ENCODE data around the gene TULP4.
"Not testable (repeated sequence)": the region's sequence is repeated elsewhere in the genome, so short reads cannot be mapped to it uniquely, and the experiment has no call there.

Gene TULP4

GRCh38 chr6:158556113-158556512, 243.8 kb downstream of the TULP4 start:
- Histone ChIP-seq H3K4me3 (no peak overlapping the region), H3K27ac (no peak overlapping the region)
- TF ChIP-seq CTCF (IDR thresholded peaks at IDR 0.05): no peak
- DNase-seq (ENCODE audit: low spot score): no peak

DNA sequence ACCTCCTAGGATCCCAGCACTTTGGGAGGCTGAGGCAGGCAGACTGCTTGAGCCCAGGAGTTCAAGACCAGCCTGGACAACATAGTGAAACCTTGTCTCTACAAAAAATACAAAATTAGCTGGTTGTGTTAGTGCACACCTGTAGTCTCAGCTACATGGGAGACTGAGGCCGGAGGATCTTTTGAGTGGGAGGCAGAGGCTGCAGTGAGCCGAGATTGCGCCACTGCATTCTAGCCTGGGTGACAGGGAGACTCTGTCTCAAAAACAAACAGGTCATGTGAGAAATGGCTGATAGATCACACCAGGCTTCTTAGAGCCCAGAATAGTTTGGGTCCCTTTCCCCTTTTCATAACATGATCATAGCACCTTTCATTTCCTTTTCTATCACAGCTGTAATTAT, 244.8 kb downstream of the TULP4 start:
- not testable (repeated sequence) for H3K27ac ChIP-seq; H3K4me3 ChIP-seq; DNase-seq (ENCODE audit: low spot score)

- no peak overlapping the region for H3K27ac ChIP-seq
- DNase-seq (ENCODE audit: low spot score): peak; percentile 61
- H3K4me3 ChIP-seq: no peak overlapping the region
- no peak for TF ChIP-seq CTCF (IDR thresholded peaks at IDR 0.05)
Measured at GRCh38 chr6:158557927-158558326, 245.7 kb downstream of the TULP4 start.

GRCh38 chr6:158558415-158559306, 246.4 kb downstream of the TULP4 start:
- Histone ChIP-seq H3K27ac (no peak overlapping the region), H3K4me3 (no peak overlapping the region)
- TF ChIP-seq CTCF (IDR thresholded peaks at IDR 0.05): no peak
- peak; percentile 63 for DNase-seq (ENCODE audit: low spot score)

- peak overlapping the region; percentile 97 for H3K4me3 ChIP-seq
- H3K27ac ChIP-seq: peak overlapping the region; percentile 51 to 93
- no peak for DNase-seq (ENCODE audit: low spot score)
- no peak for TF ChIP-seq CTCF (IDR thresholded peaks at IDR 0.05)
Measured at GRCh38 chr6:158559338-158559894, 247.2 kb downstream of the TULP4 start.

DNA sequence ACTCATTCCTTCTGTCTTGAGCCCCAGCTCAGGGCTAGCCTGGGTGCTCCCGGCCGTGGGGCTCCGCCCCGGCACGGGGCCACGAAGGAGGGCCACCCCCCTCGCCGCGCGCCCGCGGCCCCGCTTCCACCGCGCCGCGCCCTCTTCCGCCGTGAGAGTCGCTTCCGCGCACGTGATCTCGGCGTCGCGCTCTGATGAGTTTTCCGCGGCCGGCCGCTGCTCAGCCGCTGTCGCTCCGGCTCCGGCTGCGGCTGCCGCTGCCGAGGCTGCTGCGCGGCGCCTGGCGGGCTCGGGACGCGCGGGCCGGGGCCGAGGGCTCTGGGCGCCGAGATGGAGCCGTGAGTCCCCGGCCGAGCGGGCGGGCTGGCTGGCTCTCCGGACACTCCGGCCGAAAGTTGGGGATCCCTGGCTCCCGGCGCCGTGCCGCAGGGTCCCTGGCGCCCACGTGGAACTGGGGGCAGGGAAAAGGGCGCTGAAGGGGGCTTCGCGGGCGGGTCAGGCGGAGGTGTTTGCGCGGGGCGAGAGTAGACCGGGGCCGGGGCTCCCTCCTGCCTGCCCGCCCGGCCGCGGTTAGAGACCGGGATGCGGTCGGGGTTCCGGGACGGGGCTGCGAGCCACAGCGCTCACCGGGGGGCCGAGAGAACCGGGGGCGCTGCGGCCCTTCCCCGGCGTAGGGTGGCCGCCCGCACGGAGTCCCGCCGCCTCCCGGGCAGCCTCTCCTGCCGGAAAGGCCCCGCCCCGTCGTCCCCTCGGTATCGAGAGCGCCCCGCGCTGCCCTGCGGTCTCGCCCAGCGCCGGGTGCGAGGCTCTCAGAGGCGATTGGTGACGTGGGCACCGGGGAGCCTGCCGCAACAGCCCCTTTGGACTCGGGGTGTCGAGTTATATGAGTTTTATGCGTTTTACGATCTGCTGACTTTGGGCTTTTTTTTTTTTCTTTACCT, 247.9 kb downstream of the TULP4 start, which contains the start of gene TMEM181:
Gene TMEM181 (plus strand): TSS at position 197 of the 941 bp plus-strand sequence. CDS start 134 bp downstream, at position 331.
- Histone ChIP-seq H3K27ac (peak within 1 kb of the TSS; percentile 51 to 93), H3K4me3 (peak within 1 kb of the TSS; percentile 97)
- DNase-seq (ENCODE audit: low spot score): peak; percentile 85
- TF ChIP-seq CTCF (IDR thresholded peaks at IDR 0.05): no peak

- DNase-seq (ENCODE audit: low spot score): peak; percentile 70
- no peak overlapping the region for H3K27ac ChIP-seq
- TF ChIP-seq CTCF (IDR thresholded peaks at IDR 0.05): no peak
- H3K4me3 ChIP-seq: peak overlapping the region; percentile 97
Measured at GRCh38 chr6:158560836-158561320, 248.6 kb downstream of the TULP4 start.

Measured in coronary artery (tissue), 2 donors.